GM19035 (cell line): Measurements from ENCODE around the gene BCO1.
A peak's percentile ranks its signal among the peaks of the same experiment; 100 is the strongest.

ENCODE experiments used
- ATAC-seq: cut with Tn5 transposase; IDR thresholded peaks from one replicate; pipeline ENCODE4 v1.9.1; 2021; ENCODE audit not compliant: unreplicated experiment

Gene BCO1

GRCh38 chr16:81275064-81275532 lies 36.6 kb downstream of the BCO1 start:
- no peak for ATAC-seq

DNA sequence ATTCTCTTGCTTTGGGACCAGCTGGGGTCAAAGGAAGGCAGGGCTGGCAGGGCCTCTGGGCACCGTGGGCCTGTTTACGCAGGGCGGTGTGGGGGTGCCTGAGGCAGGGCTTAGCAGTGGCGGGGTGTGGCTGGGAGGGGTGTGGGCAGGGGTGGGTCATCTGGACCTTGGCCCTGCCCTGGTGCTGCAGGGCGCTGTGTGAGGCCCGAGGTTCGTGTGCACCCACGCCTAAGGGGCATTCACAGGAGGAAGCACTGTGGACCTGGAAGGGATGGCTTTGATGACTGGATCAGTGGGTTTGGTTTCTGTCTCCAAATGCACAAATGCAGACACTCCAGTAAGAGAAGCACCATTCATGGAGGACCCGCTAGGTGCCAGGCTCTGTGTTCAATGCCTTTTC lies 37.3 kb downstream of the BCO1 start:
- no peak for ATAC-seq

- ATAC-seq, result no peak
These were observed 37.8 kb downstream of the BCO1 start for GRCh38 chr16:81276323-81276722.

- ATAC-seq, result no peak
These were observed 39.1 kb downstream of the BCO1 start for GRCh38 chr16:81277541-81278080.

DNA sequence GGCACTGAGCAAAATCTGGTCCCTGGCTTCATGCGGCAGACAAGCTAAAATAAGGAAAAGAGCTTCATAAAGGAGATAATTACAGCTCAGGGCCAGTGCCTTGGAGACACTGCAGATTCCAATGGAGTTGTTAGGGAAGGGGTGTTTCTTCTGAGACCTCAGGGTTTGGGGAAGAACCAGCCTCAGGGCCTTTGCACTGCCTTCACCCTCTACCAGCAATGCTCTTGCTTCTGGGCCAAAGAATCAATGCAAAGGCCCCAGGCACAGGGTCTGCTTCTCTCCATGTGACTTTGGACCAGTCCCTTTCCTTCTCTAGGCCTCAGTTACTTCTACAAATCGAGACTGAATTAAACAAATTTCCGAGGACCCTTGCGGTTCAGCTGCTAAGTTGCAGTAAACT lies 40.0 kb downstream of the BCO1 start:
- ATAC-seq, result no peak

GRCh38 chr16:81279392-81279791 lies 40.9 kb downstream of the BCO1 start:
- no peak for ATAC-seq

- ATAC-seq, result no peak
These were observed 41.9 kb downstream of the BCO1 start for GRCh38 chr16:81280393-81280792.

DNA sequence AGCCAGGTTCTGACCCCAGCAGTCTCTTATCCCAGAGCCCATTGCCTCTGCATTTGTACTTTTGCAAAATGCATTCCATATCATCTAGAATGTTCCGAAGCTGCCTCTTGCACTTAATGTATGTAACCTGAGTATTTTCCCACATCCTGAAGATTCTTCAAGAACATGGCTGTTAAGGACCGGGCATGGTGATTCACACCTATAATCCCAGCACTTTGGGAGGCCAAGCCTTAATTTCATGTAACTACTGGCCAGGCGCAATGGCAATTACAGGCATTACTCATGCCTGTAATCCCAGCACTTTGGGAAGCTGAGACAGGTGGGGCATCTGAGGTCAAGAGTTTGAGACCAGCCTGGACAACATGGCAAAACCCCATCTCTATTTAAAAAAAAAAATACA lies 44.6 kb downstream of the BCO1 start:
- no peak for ATAC-seq

- ATAC-seq, result no peak
These were observed 46.6 kb downstream of the BCO1 start for GRCh38 chr16:81284995-81285600.

- no peak for ATAC-seq
These were observed 47.7 kb downstream of the BCO1 start for GRCh38 chr16:81286190-81286589.

DNA sequence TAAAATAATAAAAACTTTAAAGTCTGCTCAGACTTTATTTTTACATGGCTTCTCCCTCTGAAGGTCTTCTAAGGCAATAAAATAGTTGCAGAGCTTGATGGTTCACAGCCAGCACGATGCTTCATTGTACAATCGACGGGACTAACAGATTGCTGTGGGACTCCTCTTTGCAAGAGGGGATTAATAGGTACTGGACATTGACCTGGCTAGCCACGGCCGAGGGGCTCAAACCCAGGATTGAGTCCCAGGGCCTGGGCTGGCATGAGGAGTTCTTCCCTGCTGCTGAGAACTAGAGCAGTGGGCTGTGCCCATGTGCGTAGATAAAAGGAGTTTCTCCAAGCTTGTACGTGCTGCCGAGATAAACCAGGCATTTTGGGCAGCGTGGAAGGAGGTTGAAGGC lies 52.6 kb downstream of the BCO1 start:
- no peak for ATAC-seq

GRCh38 chr16:81292936-81293335 lies 54.4 kb downstream of the BCO1 start:
- ATAC-seq, result no peak

DNA sequence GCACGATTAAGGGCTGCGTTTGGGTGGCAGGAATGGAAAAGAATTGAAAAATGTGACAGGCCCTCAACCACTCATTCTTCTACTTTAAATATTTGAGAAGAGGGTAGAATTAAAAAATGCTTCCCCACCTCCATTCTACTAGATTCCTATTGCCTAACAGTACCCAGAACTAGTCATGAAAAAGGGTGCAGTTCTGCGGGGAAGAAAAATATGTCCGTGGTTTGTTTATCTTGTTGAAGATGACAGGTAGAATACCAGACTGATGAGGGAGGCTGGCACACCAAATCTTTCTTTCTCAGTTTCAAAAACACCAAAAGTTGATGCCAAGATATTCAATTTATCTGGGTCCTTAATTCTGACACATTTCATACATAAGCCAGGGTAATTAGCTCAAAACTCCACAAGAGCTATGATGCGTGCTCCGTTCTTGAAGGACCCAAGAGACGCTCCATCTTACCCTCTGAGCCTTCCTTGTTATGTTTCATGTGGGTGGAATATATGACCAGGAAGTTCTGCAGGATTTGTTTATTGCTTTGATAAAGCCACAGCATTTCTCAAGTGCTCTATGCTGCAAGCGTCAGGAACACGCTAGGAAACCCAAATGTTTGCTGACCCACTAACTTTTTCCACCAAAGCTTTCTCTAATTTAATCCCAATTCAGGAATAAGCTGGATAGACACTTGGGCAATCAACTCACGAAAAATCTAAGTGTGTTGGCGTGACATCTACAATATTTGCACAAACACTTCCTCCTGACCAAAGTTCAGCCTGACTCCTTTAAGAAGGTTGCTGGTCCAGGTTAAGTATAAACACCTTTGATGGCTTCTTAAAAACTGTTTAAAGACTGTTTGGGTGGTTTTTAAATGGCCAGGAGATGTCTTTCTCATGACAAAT lies 55.7 kb downstream of the BCO1 start:
- ATAC-seq, result no peak

DNA sequence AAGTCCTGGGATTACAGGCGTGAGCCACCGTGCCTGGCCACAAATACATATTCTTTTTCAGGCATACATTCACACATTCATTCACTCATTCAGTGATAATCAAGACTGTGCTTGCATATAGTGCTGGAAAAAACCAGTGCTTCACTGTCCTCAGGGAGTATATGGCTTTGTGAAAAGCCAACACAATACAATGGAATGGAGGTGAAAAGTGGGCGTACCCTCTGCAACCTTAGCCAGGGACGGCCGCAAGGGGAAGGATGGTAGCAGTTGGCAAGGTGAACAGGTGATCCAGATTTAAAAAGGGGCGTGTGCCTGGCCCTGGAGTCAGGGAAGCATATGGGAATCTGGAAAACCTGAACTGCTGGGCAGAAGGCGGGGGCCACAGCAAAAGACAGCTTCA lies 58.1 kb downstream of the BCO1 start:
- ATAC-seq, result no peak

- ATAC-seq, result no peak
These were observed 69.3 kb downstream of the BCO1 start for GRCh38 chr16:81307770-81308169.

- no peak for ATAC-seq
These were observed 71.7 kb downstream of the BCO1 start for GRCh38 chr16:81310045-81310644.

- ATAC-seq, result no peak
These were observed 73.3 kb downstream of the BCO1 start for GRCh38 chr16:81311762-81312161.

GRCh38 chr16:81313701-81314602 lies 75.5 kb downstream of the BCO1 start:
- ATAC-seq, result no peak

- peak; percentile 94 for ATAC-seq
These were observed 76.2 kb downstream of the BCO1 start, which contains the start of gene GAN for GRCh38 chr16:81314603-81315270. GAN (plus strand) TSS chr16:81314962; CDS start chr16:81315114, 152 bp downstream.
